ENCODE data around the gene CYLD.
A peak's percentile ranks its signal among the peaks of the same experiment; 100 is the strongest.

The CYLD gene

GRCh38 chr16:50741781-50742575 lies at the start of gene CYLD:
TSS of gene CYLD (plus strand) at chr16:50742086. CDS start at chr16:50749699, 7,613 bp downstream.
- peak; percentile 82 for DNase-seq

- no peak for DNase-seq
Observed at GRCh38 chr16:50692644-50692998, 49.3 kb upstream of the CYLD start.

GRCh38 chr16:50692999-50693781 lies 48.7 kb upstream of the CYLD start, which contains the start of gene NOD2:
TSS of gene NOD2 (plus strand) at chr16:50693606. CDS start at chr16:50699496, 5,890 bp downstream.
- DNase-seq, result no peak

GRCh38 chr16:50694206-50694605 lies 47.7 kb upstream of the CYLD start:
- no peak for DNase-seq

- no peak for DNase-seq
Observed at GRCh38 chr16:50695017-50696000, 46.6 kb upstream of the CYLD start.

DNA sequence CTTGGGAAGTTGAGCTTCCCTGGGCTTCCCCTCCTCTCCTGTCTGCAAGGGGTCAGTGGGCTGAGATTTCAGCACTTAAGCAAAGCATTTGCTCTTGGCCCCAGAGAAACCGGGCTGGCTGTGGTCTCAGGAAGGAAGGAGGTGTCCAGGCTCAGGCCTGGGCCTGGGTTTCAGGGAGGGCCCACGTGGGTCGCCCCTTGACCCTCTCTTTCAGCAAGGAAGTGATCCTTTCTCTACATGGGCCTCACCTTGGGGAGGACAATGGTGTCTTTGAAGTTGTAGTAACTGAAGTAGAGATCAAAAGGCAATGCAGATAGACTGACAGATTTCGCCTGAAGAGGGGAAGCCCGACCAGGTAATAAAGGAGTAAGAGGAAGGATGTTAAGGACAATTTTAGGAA lies 45.8 kb upstream of the CYLD start:
- no peak for DNase-seq

DNA sequence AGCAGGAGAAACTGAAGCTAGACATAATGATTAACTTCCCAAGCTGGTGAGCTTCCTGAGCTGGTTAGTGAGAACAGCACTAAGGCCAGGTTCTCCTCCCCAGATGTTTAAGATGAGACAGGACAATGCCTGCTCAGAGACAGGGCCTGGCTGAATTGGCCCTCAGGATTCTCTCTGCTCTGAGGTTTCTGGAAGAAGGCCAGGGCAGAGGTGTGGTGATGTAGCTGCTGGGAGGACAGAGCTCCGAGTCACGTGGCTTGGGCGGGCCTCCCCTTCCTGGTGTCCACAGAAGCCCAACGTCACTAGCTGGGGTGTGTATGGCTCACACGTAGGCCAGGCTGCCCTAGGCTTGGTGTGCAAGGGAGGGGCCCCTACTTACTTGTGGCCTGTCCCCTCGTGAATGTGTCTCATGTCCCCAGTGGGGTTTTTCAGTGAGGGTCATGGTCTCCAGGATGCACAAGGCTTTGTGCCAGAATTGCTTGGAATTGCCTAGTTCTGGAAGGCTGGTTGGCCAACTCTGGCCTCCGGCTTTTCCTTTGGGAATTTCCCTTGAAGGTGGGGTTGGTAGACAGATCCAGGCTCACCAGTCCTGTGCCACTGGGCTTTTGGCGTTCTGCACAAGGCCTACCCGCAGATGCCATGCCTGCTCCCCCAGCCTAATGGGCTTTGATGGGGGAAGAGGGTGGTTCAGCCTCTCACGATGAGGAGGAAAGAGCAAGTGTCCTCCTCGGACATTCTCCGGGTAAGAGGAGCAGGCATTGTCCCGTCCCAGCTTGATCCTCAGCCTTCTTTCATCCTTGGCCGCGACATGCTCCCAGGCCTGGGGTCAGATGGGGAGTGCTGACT lies 45.1 kb upstream of the CYLD start:
- DNase-seq, result no peak

GRCh38 chr16:50697421-50697715 lies 44.5 kb upstream of the CYLD start:
- DNase-seq, result no peak

- no peak for DNase-seq
Observed at GRCh38 chr16:50697881-50698767, 43.8 kb upstream of the CYLD start.

DNA sequence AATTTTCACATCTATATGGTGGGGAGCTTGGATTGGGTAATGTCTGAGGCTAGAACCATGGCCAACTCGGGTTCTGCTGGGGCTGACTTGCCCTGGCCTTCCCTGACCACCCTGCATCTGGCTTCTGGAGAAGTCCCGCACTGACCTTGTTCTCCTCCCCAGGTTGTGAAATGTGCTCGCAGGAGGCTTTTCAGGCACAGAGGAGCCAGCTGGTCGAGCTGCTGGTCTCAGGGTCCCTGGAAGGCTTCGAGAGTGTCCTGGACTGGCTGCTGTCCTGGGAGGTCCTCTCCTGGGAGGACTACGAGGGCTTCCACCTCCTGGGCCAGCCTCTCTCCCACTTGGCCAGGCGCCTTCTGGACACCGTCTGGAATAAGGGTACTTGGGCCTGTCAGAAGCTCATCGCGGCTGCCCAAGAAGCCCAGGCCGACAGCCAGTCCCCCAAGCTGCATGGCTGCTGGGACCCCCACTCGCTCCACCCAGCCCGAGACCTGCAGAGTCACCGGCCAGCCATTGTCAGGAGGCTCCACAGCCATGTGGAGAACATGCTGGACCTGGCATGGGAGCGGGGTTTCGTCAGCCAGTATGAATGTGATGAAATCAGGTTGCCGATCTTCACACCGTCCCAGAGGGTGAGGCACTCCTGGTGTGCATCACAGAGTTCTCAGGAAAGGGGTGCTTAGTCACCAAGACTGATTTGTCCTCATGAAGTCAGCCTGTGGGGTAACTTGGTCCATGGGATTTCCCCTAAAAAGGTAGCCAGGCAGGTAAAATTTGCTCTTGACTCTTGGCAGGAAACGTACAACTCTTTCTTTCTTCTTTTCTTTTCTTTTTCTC lies 42.3 kb upstream of the CYLD start:
- no peak for DNase-seq

DNA sequence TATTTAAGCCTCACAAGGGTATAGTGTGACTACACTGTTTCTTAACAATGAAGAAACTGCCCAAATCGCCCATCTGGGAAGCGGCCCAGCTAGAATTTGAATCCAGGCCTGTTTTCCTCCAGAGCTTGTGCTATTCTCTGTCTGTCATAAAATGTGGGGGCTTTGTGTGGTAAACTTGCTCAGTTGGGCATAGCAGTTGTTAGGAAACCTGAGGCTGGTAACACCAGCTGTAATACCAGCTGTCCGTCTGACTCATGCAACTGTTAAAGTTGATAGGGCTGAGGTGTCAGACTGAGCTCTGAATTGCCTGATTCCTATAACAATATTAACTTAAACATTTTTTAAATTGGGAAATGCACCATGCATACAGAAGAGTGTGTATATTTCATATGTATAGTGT lies 39.2 kb upstream of the CYLD start:
- DNase-seq, result peak; percentile 4

GRCh38 chr16:50704245-50704644 lies 37.6 kb upstream of the CYLD start:
- no peak for DNase-seq

GRCh38 chr16:50705436-50706110 lies 36.3 kb upstream of the CYLD start:
- no peak for DNase-seq

DNA sequence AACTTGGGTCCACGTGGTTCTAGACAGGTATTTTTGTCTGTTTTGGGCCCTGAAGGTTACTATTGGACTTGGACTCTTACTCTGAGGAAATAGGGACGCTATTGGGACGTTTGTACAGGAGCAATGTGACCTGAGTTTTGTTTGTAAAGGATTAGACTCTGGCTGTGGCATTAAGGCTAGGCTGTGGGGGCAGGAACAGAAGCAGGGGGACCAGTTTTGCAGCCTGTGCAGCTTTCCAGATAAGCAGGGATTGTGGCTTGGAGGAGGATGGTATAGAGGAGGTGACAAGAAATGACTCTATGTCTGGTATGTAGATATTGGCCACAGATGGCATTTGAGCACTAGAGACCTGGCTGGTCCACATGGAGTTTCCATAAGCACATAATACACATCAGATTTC lies 35.6 kb upstream of the CYLD start:
- DNase-seq, result no peak

DNA sequence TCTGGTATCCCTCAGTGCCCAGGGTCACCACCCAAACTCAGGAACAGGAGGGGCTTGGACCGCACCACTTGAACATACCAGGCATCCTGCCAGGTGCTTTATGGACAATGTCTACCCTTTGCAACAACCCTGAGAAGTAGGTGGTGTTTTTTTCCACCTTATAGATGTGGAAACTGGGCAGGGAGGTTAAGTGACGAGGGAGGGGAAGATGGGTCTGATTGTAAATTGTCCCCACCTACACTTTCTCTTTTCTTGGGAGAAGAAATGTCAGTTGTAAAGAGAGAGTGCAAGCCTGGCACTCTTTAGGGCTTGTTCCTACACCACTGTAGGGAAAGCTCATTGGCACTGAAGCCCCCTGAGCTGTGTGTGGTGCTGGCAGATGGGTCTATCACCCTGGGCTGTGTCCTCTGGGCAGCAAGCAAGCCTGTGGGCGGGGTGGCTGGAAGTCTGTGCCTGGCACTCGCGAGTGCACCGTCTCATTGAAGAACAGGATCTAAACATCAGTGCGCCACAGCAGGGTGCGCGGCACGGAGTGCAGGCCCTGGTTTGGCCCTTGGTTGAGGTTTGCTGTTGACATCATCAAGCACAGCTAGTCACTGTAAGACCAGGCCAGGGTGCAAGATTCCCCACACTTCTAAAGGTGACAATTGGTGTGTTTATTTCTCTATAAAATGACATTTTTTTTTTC lies 33.4 kb upstream of the CYLD start:
- DNase-seq, result no peak

DNA sequence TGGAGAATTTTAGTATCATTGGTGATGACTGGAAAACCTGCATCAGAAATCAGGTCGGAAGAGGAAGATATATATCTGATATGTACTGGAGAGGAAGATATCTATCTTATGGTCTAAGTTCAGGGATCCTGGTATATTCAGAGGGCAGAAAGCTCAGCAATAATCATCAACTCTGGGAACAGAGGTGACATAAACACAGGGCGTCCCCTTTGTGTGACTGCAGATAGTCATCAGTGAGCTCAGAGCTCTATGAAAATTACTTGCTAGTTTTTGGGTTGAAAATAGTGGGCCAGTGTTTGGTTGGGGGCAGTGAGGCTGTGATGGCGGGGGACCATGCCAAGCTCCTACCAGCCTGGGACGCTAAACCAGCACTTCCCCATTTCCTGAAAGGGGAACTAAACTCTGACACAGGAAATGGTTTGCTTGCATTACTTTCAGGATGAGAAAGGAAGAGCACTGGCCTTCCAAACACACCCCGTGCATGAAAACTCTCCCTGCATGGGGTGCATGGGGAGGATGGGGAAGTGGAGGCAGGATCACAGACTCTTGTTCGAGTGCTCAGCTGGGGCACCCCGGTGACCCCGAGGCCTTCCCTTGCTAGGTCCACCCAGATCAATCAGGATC lies 32.7 kb upstream of the CYLD start:
- peak; percentile 50 for DNase-seq

- DNase-seq, result no peak
Observed at GRCh38 chr16:50709980-50710379, 31.9 kb upstream of the CYLD start.

DNA sequence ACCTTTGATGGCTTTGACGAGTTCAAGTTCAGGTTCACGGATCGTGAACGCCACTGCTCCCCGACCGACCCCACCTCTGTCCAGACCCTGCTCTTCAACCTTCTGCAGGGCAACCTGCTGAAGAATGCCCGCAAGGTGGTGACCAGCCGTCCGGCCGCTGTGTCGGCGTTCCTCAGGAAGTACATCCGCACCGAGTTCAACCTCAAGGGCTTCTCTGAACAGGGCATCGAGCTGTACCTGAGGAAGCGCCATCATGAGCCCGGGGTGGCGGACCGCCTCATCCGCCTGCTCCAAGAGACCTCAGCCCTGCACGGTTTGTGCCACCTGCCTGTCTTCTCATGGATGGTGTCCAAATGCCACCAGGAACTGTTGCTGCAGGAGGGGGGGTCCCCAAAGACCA lies 30.8 kb upstream of the CYLD start:
- DNase-seq, result no peak

Data from SIG-M5 (cell line).